ENCODE results near the gene NUP188. TPM values are rescaled to one million over a fixed set of nuclear protein-coding genes. Genes with fewer than 3 reads are reported as not detected.

The NUP188 gene
- total RNA-seq, 2 donors from 2014 or later, result 14.8 to 30.0 TPM

DNA sequence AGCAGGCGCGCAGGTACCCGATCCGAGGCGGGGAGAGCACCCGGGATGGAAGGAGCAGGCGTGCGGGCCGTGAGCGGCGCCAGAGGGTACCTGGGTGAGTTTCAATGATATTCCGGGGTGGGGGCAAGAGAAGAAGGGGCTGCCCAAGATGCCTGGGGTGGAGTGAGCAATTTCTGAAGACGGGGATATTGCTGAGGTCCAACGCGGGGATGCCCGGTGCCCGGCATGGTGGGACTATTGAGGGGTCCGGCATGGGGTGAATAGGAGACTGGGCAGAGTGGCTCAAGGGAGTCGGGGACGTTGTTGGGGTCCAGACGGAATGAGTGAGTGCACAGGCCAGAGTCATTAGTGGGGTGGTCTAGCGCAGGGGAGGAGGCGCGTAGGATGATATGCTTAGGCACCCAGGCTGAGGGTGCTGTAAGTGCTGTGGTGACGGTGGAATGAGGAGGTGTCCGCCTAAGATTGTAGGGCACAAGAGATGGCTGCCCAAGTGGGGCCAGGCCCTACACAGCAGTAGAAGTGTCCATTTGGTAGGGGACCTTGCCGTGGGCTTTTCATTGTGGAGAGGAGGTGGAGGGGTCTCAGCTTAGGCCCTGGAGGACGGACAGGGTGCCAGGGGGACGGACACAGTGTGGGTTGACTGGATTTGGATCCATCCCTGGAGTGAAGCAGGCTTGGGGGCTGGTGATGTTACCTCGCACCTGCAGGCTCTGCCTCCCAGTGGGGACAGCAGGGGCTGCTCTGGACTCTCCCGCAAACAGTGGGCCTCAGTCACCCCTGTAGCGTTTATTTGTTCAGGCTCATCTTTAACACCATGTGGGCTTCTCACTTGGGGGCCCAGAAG, 89.6 kb downstream of the NUP188 start:
- DNase-seq (peak; percentile 14), ATAC-seq (peak in 1 of 2 donors; percentile 2)
- intact Hi-C loops (cut with DNase I), result no loop called here

DNA sequence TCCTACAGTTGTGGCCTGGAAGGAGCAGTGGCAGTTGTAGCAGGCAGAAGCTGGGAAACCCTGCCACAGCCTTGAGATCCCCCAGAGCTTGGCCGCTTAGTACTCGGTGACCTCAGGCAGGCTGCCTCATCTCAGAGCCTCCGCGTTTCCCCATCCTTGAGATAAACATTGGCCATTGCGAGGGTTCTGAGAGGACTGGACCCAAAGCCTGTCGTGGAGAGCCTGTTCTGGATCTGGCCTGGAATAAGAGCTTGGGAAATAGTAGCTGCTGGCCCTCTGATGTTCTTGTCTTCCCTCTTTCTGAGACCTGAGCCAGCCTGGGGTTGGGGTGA, 90.2 kb downstream of the NUP188 start:
- intact Hi-C loops (cut with DNase I), result no loop called here
- DNase-seq (no peak), ATAC-seq (peak in 1 of 2 donors; percentile 13)

DNA sequence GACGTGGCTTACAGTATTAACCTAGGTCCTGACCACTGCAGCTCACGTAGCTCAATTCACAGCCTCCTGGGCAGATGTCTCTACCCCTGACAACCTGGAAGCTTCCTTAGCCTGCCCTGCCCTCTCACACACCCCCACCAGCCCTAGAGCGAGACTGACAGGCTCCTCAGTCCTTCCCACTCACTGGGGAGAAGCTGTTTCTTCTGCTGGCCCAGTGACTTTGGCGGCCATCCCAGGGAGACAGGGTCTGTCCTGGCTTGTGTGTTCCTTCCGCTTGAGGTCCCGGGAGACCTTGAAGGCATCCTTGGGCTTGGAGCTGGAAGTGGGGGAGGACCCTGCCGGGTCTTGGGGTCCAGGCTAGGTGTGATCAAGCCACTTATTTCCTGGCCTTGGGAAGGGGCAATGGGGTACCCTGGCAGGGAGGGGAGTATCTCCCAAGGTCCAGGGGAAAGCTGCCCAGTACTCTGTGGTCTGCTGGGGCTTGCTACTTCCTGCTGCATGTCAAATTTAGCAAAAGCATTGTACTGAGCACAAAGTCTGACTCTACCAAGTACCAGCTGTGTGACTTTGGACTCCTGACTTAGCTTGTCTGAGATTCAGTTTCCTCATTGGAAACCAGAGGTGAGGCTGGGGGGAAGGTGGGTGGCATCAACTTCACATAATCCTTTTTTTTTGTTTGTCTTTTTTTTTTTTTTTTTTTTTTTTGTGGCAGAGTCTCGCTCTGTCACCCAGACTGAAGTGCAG, 90.8 kb downstream of the NUP188 start:
- intact Hi-C loops (cut with DNase I), result no loop called here
- DNase-seq, result peak; percentile 58
- ATAC-seq, result no peak

GRCh38 chr9:129040113-129040643, 92.7 kb downstream of the NUP188 start:
- intact Hi-C loops (cut with DNase I), result no loop called here
- DNase-seq (peak; percentile 17), ATAC-seq (no peak)

DNA sequence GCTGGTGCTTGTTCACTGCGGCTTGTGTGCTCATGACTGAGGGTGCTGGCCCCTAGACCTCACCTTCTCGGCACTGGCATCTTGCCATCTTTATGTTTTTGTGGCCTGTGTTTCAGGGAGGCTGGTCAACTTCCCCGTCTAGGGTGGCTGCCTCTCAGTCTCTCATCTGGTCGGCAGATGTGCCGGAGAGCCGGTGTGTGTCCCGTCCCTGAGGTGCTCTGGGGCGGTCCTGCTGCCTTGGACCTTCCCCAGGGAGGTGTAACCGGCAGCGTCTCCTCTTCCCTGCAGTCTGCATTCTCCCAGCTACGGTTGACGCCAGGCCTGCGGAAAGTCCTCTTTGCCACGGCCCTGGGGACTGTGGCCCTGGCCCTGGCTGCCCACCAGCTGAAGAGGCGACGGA, 94.5 kb downstream of the NUP188 start:
- ATAC-seq (no peak), DNase-seq (peak; percentile 19)
- intact Hi-C loops (cut with DNase I), result no loop called here

DNA sequence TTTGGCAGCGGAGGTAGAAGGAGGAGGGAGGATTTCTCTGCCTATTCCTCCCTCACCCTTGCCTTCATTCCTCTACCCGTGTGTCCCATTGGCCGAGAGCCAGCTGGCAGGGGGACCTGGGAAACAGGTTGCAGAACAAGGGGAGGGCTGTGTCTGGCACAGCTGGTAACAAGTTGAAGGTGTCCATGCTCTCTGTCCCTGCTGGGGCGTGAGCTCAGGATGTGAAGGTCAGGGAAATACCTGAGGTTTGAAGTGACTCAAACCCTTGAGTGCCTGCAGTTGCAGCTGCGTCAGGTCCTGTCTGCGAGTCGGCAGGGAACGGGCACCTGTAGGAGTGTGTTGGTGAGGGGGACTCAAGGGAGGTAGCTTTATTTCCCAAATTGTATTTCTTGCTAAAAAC, 105.1 kb downstream of the NUP188 start:
- ATAC-seq, result peak; percentile 55 to 66
- peak; percentile 62 for DNase-seq
- intact Hi-C loops (cut with DNase I), result no loop called here

DNA sequence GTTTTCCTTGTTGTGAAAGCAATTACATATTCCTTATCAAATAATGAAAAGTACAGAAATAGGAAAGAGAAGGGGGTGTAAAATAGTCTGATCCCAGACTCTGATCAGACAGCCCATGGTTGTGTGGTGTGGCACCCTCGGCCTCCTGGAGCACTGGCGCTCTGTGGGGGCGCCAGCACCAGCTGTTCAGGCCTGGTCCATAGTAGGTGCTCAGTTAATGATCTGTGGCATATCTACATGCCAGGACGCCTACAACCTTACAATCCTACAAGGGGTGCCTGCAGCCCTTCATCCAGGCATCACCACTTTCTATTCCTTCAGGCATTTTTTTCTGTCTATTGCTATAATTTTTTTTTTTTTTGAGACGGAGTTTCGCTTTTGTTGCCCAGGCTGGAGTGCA, 105.5 kb downstream of the NUP188 start:
- DNase-seq (no peak), ATAC-seq (no peak)
- intact Hi-C loops (cut with DNase I), result no loop called here

GRCh38 chr9:129054163-129054851, 106.8 kb downstream of the NUP188 start:
- DNase-seq (no peak), ATAC-seq (no peak)
- intact Hi-C loops (cut with DNase I), result no loop called here

Other genes with a start within 250 kb of the NUP188 start
- gene PKN3, start 245.2 kb upstream of the NUP188 start, total RNA-seq, result 10 to 100 TPM in 1 of 2 donors, 1 to 10 TPM in 1; 6.2 to 11.2 TPM
- gene ZDHHC12, start 223.6 kb upstream of the NUP188 start, total RNA-seq, result 10 to 100 TPM in 1 of 2 donors, 1 to 10 TPM in 1; 8.3 to 13.8 TPM
- 10 to 100 TPM; 36.6 to 37.0 TPM for gene ZER1, start 175.8 kb upstream of the NUP188 start, total RNA-seq
- gene TBC1D13, start 160.4 kb upstream of the NUP188 start, total RNA-seq, result 10 to 100 TPM; 15.7 to 16.9 TPM
- gene ENDOG, start 129.2 kb upstream of the NUP188 start, total RNA-seq, result 10 to 100 TPM; 58.5 to 61.8 TPM
- gene SPOUT1, start 117.9 kb upstream of the NUP188 start, total RNA-seq, result 10 to 100 TPM; 18.5 to 20.9 TPM
- 10 to 100 TPM; 10.4 to 10.8 TPM for gene KYAT1, start 65.7 kb upstream of the NUP188 start, total RNA-seq
- 10 to 100 TPM; 23.7 to 47.8 TPM for gene LRRC8A, start 65.6 kb upstream of the NUP188 start, total RNA-seq
- gene PHYHD1, start 26.7 kb upstream of the NUP188 start, total RNA-seq, result 10 to 100 TPM; 21.4 to 28.2 TPM
- gene DOLK, start 96 bp upstream of the NUP188 start, total RNA-seq, result 10 to 100 TPM in 1 of 2 donors, 1 to 10 TPM in 1; 9.3 to 11.3 TPM
- 10 to 100 TPM; 35.5 to 39.6 TPM for gene SH3GLB2, start 80.6 kb downstream of the NUP188 start, total RNA-seq
- gene MIGA2, start 88.9 kb downstream of the NUP188 start, total RNA-seq, result 10 to 100 TPM; 31.8 to 36.3 TPM
- gene DOLPP1, start 133.4 kb downstream of the NUP188 start, total RNA-seq, result 1 to 10 TPM; 4.5 to 5.0 TPM
- gene CRAT, start 163.1 kb downstream of the NUP188 start, total RNA-seq, result 10 to 100 TPM; 58.4 to 61.1 TPM
- 100 to 1,000 TPM; 113 to 131 TPM for gene PTPA, start 163.7 kb downstream of the NUP188 start, total RNA-seq
- 10 to 100 TPM in 1 of 2 donors, 1 to 10 TPM in 1; 5.4 to 13.1 TPM for gene IER5L, start 230.6 kb downstream of the NUP188 start, total RNA-seq